ENCODE results near the gene FAM83G. TPM values are rescaled to one million over a fixed set of nuclear protein-coding genes. Genes with fewer than 3 reads are reported as not detected.

The FAM83G gene
- total RNA-seq, 2 experiments from 2014 or later, result 5.0 to 10.4 TPM

DNA sequence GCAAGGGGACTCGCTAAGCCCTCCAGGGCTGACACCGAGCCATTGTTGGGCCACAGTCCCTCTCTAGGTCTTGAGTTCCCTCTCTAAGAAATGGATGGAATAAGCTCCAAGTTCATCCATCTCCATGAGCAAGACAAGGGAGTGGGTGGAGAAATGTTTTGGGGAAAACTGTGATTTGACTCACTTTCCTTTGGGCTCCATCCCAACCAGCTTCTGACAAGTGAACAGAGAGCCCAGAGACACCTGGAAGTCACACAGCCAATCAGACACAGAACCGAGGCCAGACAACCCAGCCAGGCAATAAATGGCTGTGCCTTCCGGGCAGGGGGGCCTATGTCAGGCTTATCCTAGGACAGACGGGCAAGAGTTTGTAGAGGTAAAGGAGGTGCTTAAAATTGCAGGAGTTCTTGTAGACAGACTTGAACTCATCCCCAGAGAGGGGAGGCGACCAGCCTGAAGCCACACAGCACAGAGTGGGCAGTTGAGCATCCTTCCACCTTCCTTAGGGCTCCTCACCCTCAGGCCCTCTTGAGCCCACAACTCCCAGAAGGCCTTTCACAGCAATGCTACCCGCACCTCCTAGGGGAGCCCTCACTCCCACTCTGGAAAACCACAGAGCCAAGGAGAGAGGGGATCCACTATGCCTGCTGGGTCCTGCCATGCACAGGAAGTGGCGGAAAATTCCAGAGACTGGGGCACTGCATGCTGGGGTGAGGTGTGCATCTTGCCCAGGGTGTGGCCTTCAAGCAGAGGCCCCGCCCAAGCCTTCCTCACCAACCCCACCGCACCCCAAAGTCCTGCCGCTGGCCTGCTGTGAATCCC is 9.5 kb upstream of the FAM83G start:
- CTCF ChIA-PET (ENCODE audit: unreplicated experiment), result interaction anchor here (0.6 kb wide), 1 partner anchor 15 kb away, joined by 3 read pairs; no protein-coding TSS in a partner anchor
- no peak overlapping the region for H2AFZ ChIP-seq (ENCODE audit: low read length)
- H3K4me1 ChIP-seq (ENCODE audit: insufficient read depth, low read length, poor library complexity, severe bottlenecking), result peaks cover 1% of the 10 kb centered on the region
- no peak overlapping the region for H3K4me3 ChIP-seq (ENCODE audit: low read depth, low read length, poor library complexity, severe bottlenecking)
- no peak for TF ChIP-seq EZH2phosphoT487 (IDR thresholded peaks at IDR 0.05; ENCODE audit: borderline replicate concordance, low read depth, low read length)
- TF ChIP-seq, protein P1, sequence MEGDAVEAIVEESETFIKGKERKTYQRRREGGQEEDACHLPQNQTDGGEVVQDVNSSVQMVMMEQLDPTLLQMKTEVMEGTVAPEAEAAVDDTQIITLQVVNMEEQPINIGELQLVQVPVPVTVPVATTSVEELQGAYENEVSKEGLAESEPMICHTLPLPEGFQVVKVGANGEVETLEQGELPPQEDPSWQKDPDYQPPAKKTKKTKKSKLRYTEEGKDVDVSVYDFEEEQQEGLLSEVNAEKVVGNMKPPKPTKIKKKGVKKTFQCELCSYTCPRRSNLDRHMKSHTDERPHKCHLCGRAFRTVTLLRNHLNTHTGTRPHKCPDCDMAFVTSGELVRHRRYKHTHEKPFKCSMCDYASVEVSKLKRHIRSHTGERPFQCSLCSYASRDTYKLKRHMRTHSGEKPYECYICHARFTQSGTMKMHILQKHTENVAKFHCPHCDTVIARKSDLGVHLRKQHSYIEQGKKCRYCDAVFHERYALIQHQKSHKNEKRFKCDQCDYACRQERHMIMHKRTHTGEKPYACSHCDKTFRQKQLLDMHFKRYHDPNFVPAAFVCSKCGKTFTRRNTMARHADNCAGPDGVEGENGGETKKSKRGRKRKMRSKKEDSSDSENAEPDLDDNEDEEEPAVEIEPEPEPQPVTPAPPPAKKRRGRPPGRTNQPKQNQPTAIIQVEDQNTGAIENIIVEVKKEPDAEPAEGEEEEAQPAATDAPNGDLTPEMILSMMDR (conservative IDR thresholded peaks at IDR 0.05; ENCODE audit: low read length), result no peak
- H3K9me3 ChIP-seq (ENCODE audit: low read length), result no peaks in the 10 kb centered on the region
- H4K20me1 ChIP-seq (ENCODE audit: insufficient read depth, low read length), result no peaks in the 10 kb centered on the region
- POLR2A ChIA-PET, result no interaction called here
- H3K36me3 ChIP-seq (ENCODE audit: insufficient read depth, low read length), result peaks cover 4% of the 10 kb centered on the region; the same call in 1 of the 2 replicates
- H3K9me2 ChIP-seq (ENCODE audit: insufficient read depth, low read length), result no peaks in the 10 kb centered on the region
- intact Hi-C loops (cut with micrococcal nuclease; ENCODE audit: unreplicated experiment), result no loop called here
- no peak for DNase-seq (ENCODE audit: low spot score)
- no TSS peak for BruUV-seq (replicated peaks)
- no peak overlapping the region for H3K27ac ChIP-seq (ENCODE audit: low read depth, low read length, poor library complexity, severe bottlenecking)
- no peak overlapping the region for H3K4me2 ChIP-seq (ENCODE audit: low read length)
- H3K79me2 ChIP-seq (ENCODE audit: insufficient read depth, low read depth, low read length), result no peaks in the 10 kb centered on the region

GRCh38 chr17:19013226-19013625 is 8.7 kb upstream of the FAM83G start:
- Histone ChIP-seq H3K79me2 (ENCODE audit: insufficient read depth, low read depth, low read length) (no peaks in the 10 kb centered on the region), H2AFZ (ENCODE audit: low read length) (no peak overlapping the region), H3K9me2 (ENCODE audit: insufficient read depth, low read length) (no peaks in the 10 kb centered on the region), H3K4me1 (ENCODE audit: insufficient read depth, low read length, poor library complexity, severe bottlenecking) (no peaks in the 10 kb centered on the region), H3K36me3 (ENCODE audit: insufficient read depth, low read length) (no peaks in the 10 kb centered on the region), H3K4me2 (ENCODE audit: low read length) (no peak overlapping the region), H3K9me3 (ENCODE audit: low read length) (no peaks in the 10 kb centered on the region), H3K4me3 (ENCODE audit: low read depth, low read length, poor library complexity, severe bottlenecking) (no peak overlapping the region), H4K20me1 (ENCODE audit: insufficient read depth, low read length) (no peaks in the 10 kb centered on the region), H3K27ac (ENCODE audit: low read depth, low read length, poor library complexity, severe bottlenecking) (no peak overlapping the region)
- intact Hi-C loops (cut with micrococcal nuclease; ENCODE audit: unreplicated experiment), result no loop called here
- ChIA-PET CTCF (ENCODE audit: unreplicated experiment) (interaction anchor here (0.6 kb wide), 1 partner anchor 14 kb away, joined by 3 read pairs; no protein-coding TSS in a partner anchor), POLR2A (interaction anchor here (0.6 kb wide), 1 partner anchor 52 kb away, joined by 3 read pairs; no protein-coding TSS in a partner anchor)
- no TSS peak for BruUV-seq (replicated peaks)
- no peak for TF ChIP-seq EZH2phosphoT487 (IDR thresholded peaks at IDR 0.05; ENCODE audit: borderline replicate concordance, low read depth, low read length)
- TF ChIP-seq, protein P1 (conservative IDR thresholded peaks at IDR 0.05; ENCODE audit: low read length), result no peak
- DNase-seq (ENCODE audit: low spot score), result no peak
